ENCODE results near the gene ETV5. TPM values are rescaled to one million over a fixed set of nuclear protein-coding genes. Genes with fewer than 3 reads are reported as not detected.

The ETV5 gene
- total RNA-seq, 3 donors from 2014 or later = 9.1 to 19.0 (median 16.1) TPM

GRCh38 chr3:186002884-186003472 lies 105.9 kb downstream of the ETV5 start:
- no peak overlapping the region for H3K4me3 ChIP-seq
- H3K9me3 ChIP-seq = no peaks in the 10 kb centered on the region
- no peaks in the 10 kb centered on the region for H3K4me1 ChIP-seq
- intact Hi-C loops (cut with DNase I; ENCODE audit: low total_unique reads) = no loop called here
- no peak overlapping the region for H3K27ac ChIP-seq
- no peaks in the 10 kb centered on the region for H3K27me3 ChIP-seq
- no peak for DNase-seq (ENCODE audit: low spot score in 2 of 2)
- no peaks in the 10 kb centered on the region for H3K36me3 ChIP-seq
- TF ChIP-seq CTCF (IDR thresholded peaks at IDR 0.05) (no peak), POLR2AphosphoS5 (IDR thresholded peaks at IDR 0.05) (no peak), POLR2A (IDR thresholded peaks at IDR 0.05) (no peak)

- Histone ChIP-seq H3K4me3 (no peak overlapping the region), H3K27me3 (no peaks in the 10 kb centered on the region), H3K4me1 (no peaks in the 10 kb centered on the region), H3K36me3 (no peaks in the 10 kb centered on the region), H3K9me3 (no peaks in the 10 kb centered on the region), H3K27ac (no peak overlapping the region)
- DNase-seq (ENCODE audit: low spot score in 2 of 2) = no peak
- no peak for TF ChIP-seq POLR2A (IDR thresholded peaks at IDR 0.05)
- TF ChIP-seq POLR2AphosphoS5 (IDR thresholded peaks at IDR 0.05) = no peak
- no peak for TF ChIP-seq CTCF (IDR thresholded peaks at IDR 0.05)
- intact Hi-C loops (cut with DNase I; ENCODE audit: low total_unique reads) = loop anchor here (2.0 kb wide), 1 partner anchor 261 kb away; no protein-coding TSS in a partner anchor
These were observed 107.0 kb downstream of the ETV5 start for GRCh38 chr3:186001842-186002241.

- DNase-seq (ENCODE audit: low spot score in 2 of 2) = no peak
- no peaks in the 10 kb centered on the region for H3K36me3 ChIP-seq
- no peak overlapping the region for H3K27ac ChIP-seq
- intact Hi-C loops (cut with DNase I; ENCODE audit: low total_unique reads) = no loop called here
- H3K9me3 ChIP-seq = no peaks in the 10 kb centered on the region
- H3K27me3 ChIP-seq = no peaks in the 10 kb centered on the region
- no peak overlapping the region for H3K4me3 ChIP-seq
- TF ChIP-seq CTCF (IDR thresholded peaks at IDR 0.05) = no peak
- TF ChIP-seq POLR2AphosphoS5 (IDR thresholded peaks at IDR 0.05) = no peak
- TF ChIP-seq POLR2A (IDR thresholded peaks at IDR 0.05) = no peak
- H3K4me1 ChIP-seq = no peaks in the 10 kb centered on the region
These were observed 109.7 kb downstream of the ETV5 start for GRCh38 chr3:185999221-185999620.

- Histone ChIP-seq H3K36me3 (no peaks in the 10 kb centered on the region), H3K4me1 (no peaks in the 10 kb centered on the region), H3K9me3 (no peaks in the 10 kb centered on the region), H3K4me3 (no peak overlapping the region), H3K27me3 (no peaks in the 10 kb centered on the region), H3K27ac (no peak overlapping the region)
- no peak for DNase-seq (ENCODE audit: low spot score in 2 of 2)
- intact Hi-C loops (cut with DNase I; ENCODE audit: low total_unique reads) = no loop called here
- TF ChIP-seq POLR2A (IDR thresholded peaks at IDR 0.05) (no peak), POLR2AphosphoS5 (IDR thresholded peaks at IDR 0.05) (no peak), CTCF (IDR thresholded peaks at IDR 0.05) (no peak)
These were observed 110.8 kb downstream of the ETV5 start for GRCh38 chr3:185998136-185998535.

DNA sequence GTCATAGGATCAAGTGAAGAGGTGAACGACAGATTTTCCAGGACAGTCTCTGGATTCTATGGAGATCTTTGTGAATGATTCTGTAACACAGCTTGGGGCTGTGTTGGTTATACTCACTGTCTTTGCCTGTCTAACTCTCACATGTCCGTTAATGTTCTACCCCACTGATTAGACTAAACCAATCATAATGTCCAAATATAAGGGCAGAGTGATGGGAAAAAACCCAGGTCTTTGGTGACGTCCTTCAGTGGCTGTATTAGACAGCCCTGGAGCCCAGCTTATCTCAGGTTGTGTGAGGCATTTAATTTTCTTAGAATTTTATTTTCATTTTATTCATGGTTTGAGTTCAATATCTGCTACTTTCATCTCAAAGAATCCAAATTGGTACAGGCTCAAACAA lies 111.8 kb downstream of the ETV5 start:
- Histone ChIP-seq H3K27me3 (no peaks in the 10 kb centered on the region), H3K36me3 (no peaks in the 10 kb centered on the region), H3K4me1 (no peaks in the 10 kb centered on the region), H3K9me3 (no peaks in the 10 kb centered on the region), H3K27ac (no peak overlapping the region), H3K4me3 (no peak overlapping the region)
- no peak for DNase-seq (ENCODE audit: low spot score in 2 of 2)
- intact Hi-C loops (cut with DNase I; ENCODE audit: low total_unique reads) = no loop called here
- no peak for TF ChIP-seq POLR2A (IDR thresholded peaks at IDR 0.05)
- no peak for TF ChIP-seq CTCF (IDR thresholded peaks at IDR 0.05)

Other genes with a start within 250 kb of the ETV5 start
- 100 to 1,000 TPM; 163 to 278 (median 179) TPM for gene TRA2B, start 171.1 kb downstream of the ETV5 start, total RNA-seq